Endothelial cell of umbilical vein (primary cell): Measurements from ENCODE around the gene KRTAP1-3. TPM values are rescaled to one million over a fixed set of nuclear protein-coding genes. Genes with fewer than 3 reads are reported as not detected.
"Not testable (repeated sequence)": the region's sequence is repeated elsewhere in the genome, so short reads cannot be mapped to it uniquely, and the experiment has no call there.

ENCODE experiments used
- BruUV-seq: library from RNA; stranded (reverse); fragments of 400-500 nt; replicated peaks from 2 replicates; lab custom pipeline; 2021; lab: Mats Ljungman, UMichigan
- CTCF ChIA-PET: fragments of 300-600, 350-600 bp; sonication (Branson Sonifier 250); formaldehyde crosslinking; loops from one replicate; lab custom pipeline; 2021; ENCODE audit warnings: antibody characterized with exemption, inconsistent platforms; lab: Charles Lee
- POLR2A ChIA-PET: fragments of 300-600, 350-600 bp; sonication (Branson Sonifier 250); formaldehyde crosslinking; loops from one replicate; lab custom pipeline; 2021; ENCODE audit warnings: antibody characterized with exemption, inconsistent platforms; lab: Charles Lee
- DNase-seq: peaks from one replicate; pipeline ENCODE4 v3.0.0-alpha.2; 2011; ENCODE audit warnings: low read depth, low spot score
- FAIRE-seq: peaks from 2 replicates; lab custom pipeline; 2011; peaks lifted over from hg19 to GRCh38; lab: Jason Lieb, UNC
- H2AFZ ChIP-seq: 2 replicates; pipeline ENCODE4 v1.6.0; 2012; ENCODE audit warnings: low read depth, low read length, control low read depth, inconsistent platforms
- H3K27ac ChIP-seq: 2 replicates; pipeline ENCODE4 v1.5.1; 2011; ENCODE audit warnings: low read depth, mild to moderate bottlenecking, control low read depth, low read length, moderate library complexity; ENCODE audit not compliant: insufficient read depth
- H3K27me3 ChIP-seq, 2 experiments: 2 replicates each; pipeline versions ENCODE4 v1.6.0 to v1.6.1; 2011; ENCODE audit warnings: low read length in 2 of 2, mixed read lengths in 1 of 2; ENCODE audit not compliant: control insufficient read depth in 2 of 2, insufficient read depth in 2 of 2
- H3K36me3 ChIP-seq, 2 experiments: 2 replicates in 1 of 2; 3 replicates in 1 of 2; pipeline ENCODE4 v1.5.1; 2011; ENCODE audit warnings: low read length in 2 of 2, mild to moderate bottlenecking in 1 of 2, moderate library complexity in 1 of 2; ENCODE audit not compliant: control insufficient read depth in 2 of 2, insufficient read depth in 2 of 2; ENCODE audit errors: extremely low read depth in 1 of 2
- H3K4me1 ChIP-seq: 3 replicates; pipeline ENCODE4 v1.5.1; 2011; ENCODE audit warnings: mild to moderate bottlenecking, low read length; ENCODE audit not compliant: control insufficient read depth, insufficient read depth; ENCODE audit errors: extremely low read depth
- H3K4me2 ChIP-seq: 2 replicates; pipeline ENCODE4 v1.6.1; 2011; ENCODE audit warnings: low read length, control low read depth, mixed read lengths; ENCODE audit not compliant: insufficient read depth
- H3K4me3 ChIP-seq, 3 experiments: fragments of 200-600 bp in 1 of 3; sonication (generic), shearing (Covaris generic) in 1 of 3; replicated peaks in 1 of 3; 2 replicates each; pipeline ENCODE4 v1.5.1; 2011 to 2016; ENCODE audit warnings: control low read depth in 3 of 3, low read length in 3 of 3, mild to moderate bottlenecking in 2 of 3, inconsistent platforms in 1 of 3, low read depth in 1 of 3, moderate library complexity in 1 of 3; ENCODE audit not compliant: insufficient read depth in 1 of 3
- H3K79me2 ChIP-seq: 2 replicates; pipeline ENCODE4 v1.6.0; 2012; ENCODE audit warnings: low read length, inconsistent platforms; ENCODE audit not compliant: control insufficient read depth, insufficient read depth
- H3K9ac ChIP-seq: replicated peaks from 2 replicates; pipeline ENCODE3; 2011; ENCODE audit warnings: low read length, control low read depth; ENCODE audit not compliant: insufficient read depth; ENCODE audit errors: extremely low read depth
- H3K9me1 ChIP-seq: replicated peaks from 3 replicates; pipeline ENCODE4 v1.6.0; 2011; ENCODE audit warnings: mild to moderate bottlenecking, low read length; ENCODE audit not compliant: control insufficient read depth, insufficient read depth; ENCODE audit errors: extremely low read depth
- H3K9me3 ChIP-seq: replicated peaks from 2 replicates; pipeline ENCODE4 v1.5.1; 2012; ENCODE audit warnings: low read length, inconsistent platforms; ENCODE audit not compliant: control insufficient read depth, insufficient read depth
- H4K20me1 ChIP-seq: replicated peaks from 2 replicates; pipeline ENCODE3; 2011; ENCODE audit warnings: mild to moderate bottlenecking, low read length; ENCODE audit not compliant: control insufficient read depth, insufficient read depth; ENCODE audit errors: extremely low read depth
- FOS ChIP-seq: IDR thresholded peaks from 2 replicates; pipeline ENCODE4 v1.6.1; 2011; ENCODE audit warnings: mild to moderate bottlenecking, low read length, moderate library complexity, borderline replicate concordance; ENCODE audit not compliant: insufficient read depth
- JUN ChIP-seq: IDR thresholded peaks from 2 replicates; pipeline ENCODE4 v1.6.1; 2011; ENCODE audit warnings: borderline replicate concordance, low read depth; ENCODE audit not compliant: insufficient read length, insufficient read depth
- MYC ChIP-seq: IDR thresholded peaks from one replicate; pipeline ENCODE4 v1.6.1; 2011; ENCODE audit warnings: mild to moderate bottlenecking, low read depth, low read length
- POLR2AphosphoS5 ChIP-seq: IDR thresholded peaks from 2 replicates; pipeline ENCODE4 v1.6.1; 2012; ENCODE audit warnings: low read depth, mild to moderate bottlenecking, control low read depth, low read length, moderate library complexity; ENCODE audit not compliant: insufficient read depth
- dilution Hi-C: fragments of 300-500 bp; cut with MboI; formaldehyde crosslinking; loops from one replicate; pipeline ENCODE4 v1.15.0; 2019; ENCODE audit warnings: low sequenced_read_pairs; ENCODE audit not compliant: extremely low pct_ligation_motif_present
- intact Hi-C: fragments of 100-400 bp; cut with micrococcal nuclease; formaldehyde crosslinking; loops from one replicate; pipeline ENCODE4 v1.10.0; 2022
- polyA plus RNA-seq, 4 experiments: library from polyadenylated mRNA; depleted of rRNA in 3 of 4; stranded (reverse) in 3 of 4; unstranded in 1 of 4; fragments of >200 nt; gene quantifications; 2 replicates each; pipeline versions ENCODE4 v1.2.1 to v1.2.3, GENCODE V29; 2011 to 2012; ENCODE audit warnings: missing spikeins in 1 of 4
- total RNA-seq: library from RNA; stranded (reverse); gene quantifications from 2 replicates; pipeline ENCODE4 v1.2.3, GENCODE V29; 2021

Gene KRTAP1-3
- total and polyA plus RNA-seq, 2 donors (not counting 3 experiments of a cell fraction or from before 2014, with no cell fraction given): not detected

DNA sequence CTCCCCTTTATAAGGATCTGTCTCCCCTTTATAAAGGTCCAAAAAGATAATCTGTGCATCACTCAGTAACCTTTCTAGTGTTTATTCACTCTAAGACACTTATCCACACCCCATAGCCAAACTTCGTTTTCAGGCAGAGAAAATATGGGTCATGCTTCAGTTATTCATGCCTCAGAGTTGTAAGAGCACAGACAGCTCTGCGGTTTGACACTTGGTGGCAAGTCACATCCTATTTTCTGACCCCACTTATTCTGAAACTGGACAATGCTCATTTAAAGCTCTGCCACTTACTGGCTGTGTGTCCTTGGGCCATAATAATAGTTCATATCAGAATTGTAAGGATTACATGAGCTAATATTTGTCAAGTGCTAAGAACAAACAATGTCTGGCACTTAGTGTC, 14.4 kb upstream of the KRTAP1-3 start:
- H3K4me2 ChIP-seq: no peak overlapping the region
- H2AFZ ChIP-seq: no peak overlapping the region
- ChIA-PET CTCF (no interaction called here), POLR2A (no interaction called here)
- H3K9me1 ChIP-seq: no peaks in the 10 kb centered on the region
- no peaks in the 10 kb centered on the region for H4K20me1 ChIP-seq
- DNase-seq (no peak), FAIRE-seq (no peak)
- TF ChIP-seq POLR2AphosphoS5 (no peak), FOS (peak; percentile 52)
- H3K27ac ChIP-seq: no peak overlapping the region
- dilution Hi-C loops (no loop called here), intact Hi-C loops (no loop called here)
- H3K4me1 ChIP-seq: no peaks in the 10 kb centered on the region
- no peaks in the 10 kb centered on the region for H3K36me3 ChIP-seq
- no peak overlapping the region for H3K4me3 ChIP-seq
- BruUV-seq: no TSS peak
- H3K9ac ChIP-seq: no peak overlapping the region
- no peaks in the 10 kb centered on the region for H3K79me2 ChIP-seq
- H3K9me3 ChIP-seq: no peaks in the 10 kb centered on the region
- peaks cover 5 to 7% of the 10 kb centered on the region in 2 experiments for H3K27me3 ChIP-seq

DNA sequence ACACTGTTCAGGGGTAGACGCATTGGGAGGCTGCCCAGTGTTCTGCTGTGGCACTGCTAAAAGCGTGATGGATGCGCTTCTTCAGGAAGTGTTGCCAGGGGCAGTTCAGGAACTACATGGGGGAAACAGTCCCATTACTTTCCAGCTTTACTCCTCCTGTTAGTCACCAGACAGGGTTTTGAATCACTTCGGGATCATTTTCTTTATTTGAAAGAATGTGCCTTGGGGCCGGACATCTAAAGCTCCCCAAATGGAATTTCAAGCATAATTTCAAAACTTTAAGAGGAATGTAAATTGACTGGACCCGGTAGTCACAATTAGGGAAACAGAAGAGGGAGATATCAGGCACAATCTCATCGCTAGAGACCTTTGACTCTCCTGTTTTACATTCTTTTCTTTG, 13.8 kb upstream of the KRTAP1-3 start:
- no peaks in the 10 kb centered on the region for H3K9me3 ChIP-seq
- peaks cover 5 to 7% of the 10 kb centered on the region in 2 experiments for H3K27me3 ChIP-seq
- intact Hi-C loops: no loop called here
- FAIRE-seq (no peak), DNase-seq (no peak)
- no peak overlapping the region for H3K27ac ChIP-seq
- dilution Hi-C loops: no loop called here
- CTCF ChIA-PET: no interaction called here
- no peak overlapping the region for H3K9ac ChIP-seq
- BruUV-seq: no TSS peak
- no peak overlapping the region for H3K4me2 ChIP-seq
- POLR2A ChIA-PET: no interaction called here
- H3K4me3 ChIP-seq: no peak overlapping the region
- H4K20me1 ChIP-seq: no peaks in the 10 kb centered on the region
- no peak overlapping the region for H2AFZ ChIP-seq
- H3K9me1 ChIP-seq: no peaks in the 10 kb centered on the region
- TF ChIP-seq JUN: no peak
- TF ChIP-seq MYC: no peak
- H3K4me1 ChIP-seq: no peaks in the 10 kb centered on the region
- H3K79me2 ChIP-seq: no peaks in the 10 kb centered on the region
- H3K36me3 ChIP-seq: no peaks in the 10 kb centered on the region

DNA sequence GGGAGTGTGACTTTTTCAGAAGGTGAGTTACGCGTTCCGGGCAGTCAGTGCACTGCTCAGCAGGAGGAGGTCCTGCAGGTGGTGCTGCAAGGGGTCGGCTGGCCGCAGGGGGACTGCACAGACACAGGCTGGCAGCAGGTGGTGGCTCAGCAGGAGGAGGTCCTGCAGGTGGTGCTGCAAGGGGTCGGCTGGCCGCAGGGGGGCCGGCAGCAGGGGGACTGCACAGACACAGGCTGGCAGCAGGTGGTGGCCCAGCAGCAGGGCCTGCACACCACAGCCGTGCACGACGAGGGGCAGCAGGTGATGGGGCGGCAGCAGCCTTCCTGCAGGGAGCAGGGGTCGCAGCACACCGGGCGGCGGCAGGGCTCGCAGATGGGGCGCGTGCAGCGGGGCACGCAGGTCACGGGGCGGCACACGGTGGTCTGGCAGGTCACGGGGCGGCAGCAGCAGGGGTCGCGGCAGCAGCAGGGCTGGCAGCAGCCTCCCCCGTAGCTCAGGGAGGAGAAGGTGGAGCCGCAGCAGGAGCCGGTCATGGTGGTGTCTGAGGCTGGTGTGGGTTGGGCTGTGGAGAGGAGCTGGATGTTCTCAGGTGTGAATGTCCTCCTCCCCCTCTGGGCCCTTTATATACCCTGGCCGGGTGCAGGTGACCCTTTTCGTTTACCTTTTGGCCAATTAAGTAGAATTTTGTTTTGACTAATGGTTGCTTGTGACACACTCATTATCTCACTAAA, 12.2 kb upstream of the KRTAP1-3 start, which contains the start of gene KRTAP2-1:
TSS of gene KRTAP2-1 (minus strand) at position 582 of the 731 bp plus-strand sequence. CDS start at position 533, 49 bp downstream.
- H3K4me1 ChIP-seq, H3K9me1 ChIP-seq, H3K27ac ChIP-seq, dilution Hi-C loops, H3K9me3 ChIP-seq, H3K79me2 ChIP-seq, DNase-seq, FAIRE-seq, BruUV-seq, H3K4me3 ChIP-seq, H3K36me3 ChIP-seq, H4K20me1 ChIP-seq, H2AFZ ChIP-seq, POLR2A ChIA-PET, H3K9ac ChIP-seq, H3K4me2 ChIP-seq, intact Hi-C loops, H3K27me3 ChIP-seq: not testable (repeated sequence)
- CTCF ChIA-PET: interaction anchor here (1.3 kb wide), 1 partner anchor 30 kb away, joined by 4 read pairs; no protein-coding TSS in a partner anchor
